Smooth muscle cell (in vitro differentiated cells): ENCODE results near the gene MUC7. TPM values are rescaled to one million over a fixed set of nuclear protein-coding genes. Genes with fewer than 3 reads are reported as not detected.

Source experiments
- DNase-seq: peaks from one replicate; lab custom pipeline; 2025; ENCODE audit not compliant: unreplicated experiment; lab: John Stamatoyannopoulos, UW
- H2AFZ ChIP-seq: fragments of 200-600 bp; sonication (generic); 2 replicates; pipeline ENCODE4 v1.6.0; 2016; ENCODE audit warnings: antibody characterized with exemption, low read depth, mild to moderate bottlenecking
- H3F3A ChIP-seq: fragments of 200-600 bp; sonication (generic); 2 replicates; pipeline ENCODE4 v1.6.0; 2017; ENCODE audit warnings: antibody characterized with exemption, low read depth
- H3K27ac ChIP-seq: fragments of 200-600 bp; sonication (generic); 2 replicates; pipeline ENCODE4 v1.5.1; 2016; ENCODE audit warnings: low read depth, mild to moderate bottlenecking
- H3K27me3 ChIP-seq: fragments of 200-600 bp; sonication (generic); 2 replicates; pipeline ENCODE4 v1.6.1; 2016; ENCODE audit warnings: low read depth, mild to moderate bottlenecking
- H3K36me3 ChIP-seq: fragments of 200-600 bp; sonication (generic); 2 replicates; pipeline ENCODE4 v1.5.1; 2016; ENCODE audit warnings: low read depth
- H3K4me1 ChIP-seq: fragments of 200-600 bp; sonication (generic); 2 replicates; pipeline ENCODE4 v1.5.1; 2016; ENCODE audit warnings: low read depth
- H3K4me2 ChIP-seq: fragments of 200-600 bp; sonication (generic); 2 replicates; pipeline ENCODE4 v1.6.0; 2016; ENCODE audit warnings: mild to moderate bottlenecking
- H3K4me3 ChIP-seq: fragments of 200-600 bp; sonication (generic); 2 replicates; pipeline ENCODE4 v1.5.1; 2016; ENCODE audit warnings: mild to moderate bottlenecking
- H3K79me2 ChIP-seq: fragments of 200-600 bp; sonication (generic); 2 replicates; pipeline ENCODE4 v1.6.0; 2016; ENCODE audit warnings: low read depth, mild to moderate bottlenecking
- H3K9ac ChIP-seq: fragments of 200-600 bp; sonication (generic); 2 replicates; pipeline ENCODE4 v1.6.0; 2016; ENCODE audit warnings: low read depth
- H3K9me3 ChIP-seq: fragments of 200-600 bp; sonication (generic); replicated peaks from 2 replicates; pipeline ENCODE4 v1.5.1; 2016; ENCODE audit warnings: low read depth
- H4K20me1 ChIP-seq: fragments of 200-600 bp; sonication (generic); 2 replicates; pipeline ENCODE4 v1.6.0; 2016; ENCODE audit warnings: low read depth
- CTCF ChIP-seq: fragments of 200-600 bp; sonication (generic); IDR thresholded peaks from 2 replicates; pipeline ENCODE4 v1.5.1; 2017; ENCODE audit warnings: borderline replicate concordance, mild to moderate bottlenecking, antibody characterized with exemption; ENCODE audit not compliant: insufficient read depth, poor library complexity, severe bottlenecking
- WGBS: methylation state at CpG from one replicate; pipeline ENCODE4 v1.1.7; 2016; ENCODE audit warnings: low lambda C conversion rate; 5-methylcytosine and 5-hydroxymethylcytosine counted together
- polyA plus RNA-seq: library from polyadenylated mRNA; unstranded; fragments of >200 nt; fragmentation: Nextera tagmentation; extraction: Ambion mirVana; gene quantifications from 2 replicates; pipeline ENCODE4 v1.2.1, GENCODE V29; 2016
- total RNA-seq: library from RNA; depleted of rRNA; stranded (reverse); fragments of >200 nt; gene quantifications from 2 replicates; pipeline ENCODE4 v1.2.3, GENCODE V29; 2014

The MUC7 gene
- total and polyA plus RNA-seq, 2 experiments from 2014 or later = not detected

GRCh38 chr4:70504733-70505132, 32.7 kb downstream of the MUC7 start:
- TF ChIP-seq CTCF = no peak
- Histone ChIP-seq H3K27ac (no peak overlapping the region), H3K79me2 (no peaks in the 10 kb centered on the region), H3K4me2 (no peak overlapping the region), H3K9me3 (no peaks in the 10 kb centered on the region), H3K27me3 (peaks cover 4% of the 10 kb centered on the region), H3K9ac (no peak overlapping the region), H3F3A (no peaks in the 10 kb centered on the region), H3K4me1 (no peaks in the 10 kb centered on the region), H4K20me1 (no peaks in the 10 kb centered on the region), H3K36me3 (no peaks in the 10 kb centered on the region), H2AFZ (no peak overlapping the region), H3K4me3 (no peak overlapping the region)
- no peak for DNase-seq
- WGBS = 45% methylated on average over 4 of the region's 4 CpGs

- no peaks in the 10 kb centered on the region for H3K36me3 ChIP-seq
- no peaks in the 10 kb centered on the region for H3K4me1 ChIP-seq
- H4K20me1 ChIP-seq = no peaks in the 10 kb centered on the region
- no peak overlapping the region for H2AFZ ChIP-seq
- H3F3A ChIP-seq = no peaks in the 10 kb centered on the region
- H3K4me3 ChIP-seq = no peak overlapping the region
- H3K27ac ChIP-seq = no peak overlapping the region
- WGBS = 10% methylated on average over 7 of the region's 7 CpGs
- peaks cover 4% of the 10 kb centered on the region for H3K27me3 ChIP-seq
- no peak overlapping the region for H3K9ac ChIP-seq
- H3K4me2 ChIP-seq = no peak overlapping the region
- no peaks in the 10 kb centered on the region for H3K9me3 ChIP-seq
- peak; percentile 1 for DNase-seq
- TF ChIP-seq CTCF = peak; percentile 97
- H3K79me2 ChIP-seq = no peaks in the 10 kb centered on the region
Measured at GRCh38 chr4:70505151-70505748, 33.3 kb downstream of the MUC7 start.

- no peaks in the 10 kb centered on the region for H3K9me3 ChIP-seq
- no peaks in the 10 kb centered on the region for H3K4me1 ChIP-seq
- H3K79me2 ChIP-seq = no peaks in the 10 kb centered on the region
- no peak for DNase-seq
- H3F3A ChIP-seq = no peaks in the 10 kb centered on the region
- WGBS = 36% methylated on average over 1 of the region's 1 CpG
- H3K4me2 ChIP-seq = no peak overlapping the region
- no peaks in the 10 kb centered on the region for H4K20me1 ChIP-seq
- H3K27ac ChIP-seq = no peak overlapping the region
- H3K4me3 ChIP-seq = no peak overlapping the region
- TF ChIP-seq CTCF = no peak
- no peaks in the 10 kb centered on the region for H3K36me3 ChIP-seq
- no peak overlapping the region for H3K9ac ChIP-seq
- H2AFZ ChIP-seq = no peak overlapping the region
- peaks cover 4% of the 10 kb centered on the region for H3K27me3 ChIP-seq
Measured at GRCh38 chr4:70508801-70509200, 36.8 kb downstream of the MUC7 start.

- no peak overlapping the region for H3K27ac ChIP-seq
- H3K27me3 ChIP-seq = peaks cover under 1% of the 10 kb centered on the region
- no peak overlapping the region for H2AFZ ChIP-seq
- H3K4me1 ChIP-seq = no peaks in the 10 kb centered on the region
- no peak for DNase-seq
- 54% methylated on average over 3 of the region's 3 CpGs for WGBS
- no peak overlapping the region for H3K9ac ChIP-seq
- no peaks in the 10 kb centered on the region for H4K20me1 ChIP-seq
- H3K4me2 ChIP-seq = no peak overlapping the region
- H3K9me3 ChIP-seq = no peaks in the 10 kb centered on the region
- H3F3A ChIP-seq = no peaks in the 10 kb centered on the region
- no peak for TF ChIP-seq CTCF
- no peak overlapping the region for H3K4me3 ChIP-seq
- no peaks in the 10 kb centered on the region for H3K79me2 ChIP-seq
- H3K36me3 ChIP-seq = no peaks in the 10 kb centered on the region
Measured at GRCh38 chr4:70511365-70511764, 39.4 kb downstream of the MUC7 start.
